H9 (cell line): ENCODE measurements around the gene ATG101. TPM values are rescaled to one million over a fixed set of nuclear protein-coding genes. Genes with fewer than 3 reads are reported as not detected.

Experiments used
- DNase-seq: peaks from one replicate; pipeline ENCODE4 v3.0.0-alpha.2; 2017
- H2AFZ ChIP-seq: one replicate; pipeline ENCODE4 v1.6.1; 2013; ENCODE audit warnings: mild to moderate bottlenecking, low read length, control low read depth, moderate library complexity
- H2AK5ac ChIP-seq: 2 replicates; pipeline ENCODE4 v1.6.1; 2013; ENCODE audit warnings: low read length, control low read depth, mixed read lengths; ENCODE audit not compliant: insufficient read length
- H2BK120ac ChIP-seq: one replicate; pipeline ENCODE4 v1.6.1; 2013; ENCODE audit warnings: low read depth, mild to moderate bottlenecking, low read length, control low read depth, inconsistent platforms; ENCODE audit not compliant: poor library complexity, severe bottlenecking
- H2BK12ac ChIP-seq: 2 replicates; pipeline ENCODE4 v1.6.1; 2013; ENCODE audit warnings: low read length, control low read depth, mixed read lengths, low read depth; ENCODE audit not compliant: insufficient read length
- H2BK15ac ChIP-seq: 2 replicates; pipeline ENCODE4 v1.6.1; 2013; ENCODE audit warnings: low read depth, low read length, control low read depth
- H2BK20ac ChIP-seq: one replicate; pipeline ENCODE4 v1.6.1; 2013; ENCODE audit warnings: low read depth, mild to moderate bottlenecking, low read length, control low read depth, inconsistent platforms; ENCODE audit not compliant: poor library complexity, severe bottlenecking
- H2BK5ac ChIP-seq: 2 replicates; pipeline ENCODE4 v1.6.1; 2013; ENCODE audit warnings: low read length, control low read depth, mixed read lengths; ENCODE audit not compliant: insufficient read length
- H3K14ac ChIP-seq: 2 replicates; pipeline ENCODE4 v1.6.1; 2013; ENCODE audit warnings: low read length, control low read depth; ENCODE audit not compliant: insufficient read depth
- H3K18ac ChIP-seq: 2 replicates; pipeline ENCODE4 v1.6.1; 2013; ENCODE audit warnings: low read depth, mild to moderate bottlenecking, mixed read lengths, low read length, control low read depth; ENCODE audit not compliant: insufficient read length
- H3K23ac ChIP-seq: 2 replicates; pipeline ENCODE4 v1.6.1; 2013; ENCODE audit warnings: low read length, control low read depth, mixed read lengths, low read depth; ENCODE audit not compliant: insufficient read length
- H3K23me2 ChIP-seq: 2 replicates; pipeline ENCODE4 v1.6.1; 2013; ENCODE audit warnings: low read depth, mild to moderate bottlenecking, mixed read lengths, low read length, control low read depth; ENCODE audit not compliant: insufficient read length, poor library complexity, severe bottlenecking
- H3K27ac ChIP-seq: 2 replicates; pipeline ENCODE4 v1.5.1; 2013; ENCODE audit warnings: low read length, control low read depth, mixed read lengths, low read depth; ENCODE audit not compliant: insufficient read length
- H3K27me3 ChIP-seq: 2 replicates; pipeline ENCODE4 v1.6.1; 2013; ENCODE audit warnings: low read length, control low read depth, inconsistent platforms; ENCODE audit not compliant: insufficient read depth
- H3K4ac ChIP-seq: 2 replicates; pipeline ENCODE4 v1.6.1; 2013; ENCODE audit warnings: low read depth, mild to moderate bottlenecking, control low read depth, inconsistent platforms, low read length, moderate library complexity
- H3K4me1 ChIP-seq: 2 replicates; pipeline ENCODE4 v1.6.1; 2013; ENCODE audit warnings: low read length, control low read depth, inconsistent platforms; ENCODE audit not compliant: insufficient read depth
- H3K4me2 ChIP-seq: 2 replicates; pipeline ENCODE4 v1.6.1; 2013; ENCODE audit warnings: low read length, control low read depth, mixed read lengths; ENCODE audit not compliant: insufficient read length, insufficient read depth
- H3K56ac ChIP-seq: 2 replicates; pipeline ENCODE4 v1.6.1; 2013; ENCODE audit warnings: low read depth, mild to moderate bottlenecking, mixed read lengths, low read length, control low read depth; ENCODE audit not compliant: insufficient read length
- H3K79me1 ChIP-seq: 2 replicates; pipeline ENCODE4 v1.6.1; 2013; ENCODE audit warnings: low read depth, mild to moderate bottlenecking, moderate library complexity, low read length, control low read depth, inconsistent platforms; ENCODE audit not compliant: insufficient read depth, poor library complexity, severe bottlenecking
- H3K79me2 ChIP-seq: 2 replicates; pipeline ENCODE4 v1.6.1; 2013; ENCODE audit warnings: low read length, control low read depth, inconsistent platforms; ENCODE audit not compliant: insufficient read depth
- H3K9ac ChIP-seq: 2 replicates; pipeline ENCODE4 v1.6.1; 2013; ENCODE audit warnings: low read length, control low read depth, mixed read lengths; ENCODE audit not compliant: insufficient read length; ENCODE audit errors: extremely low read depth
- H3K9me3 ChIP-seq: one replicate; pipeline ENCODE4 v1.6.1; 2013; ENCODE audit warnings: low read depth, low read length, inconsistent platforms; ENCODE audit not compliant: control insufficient read depth
- H3T11ph ChIP-seq: one replicate; pipeline ENCODE4 v1.6.1; 2013; ENCODE audit warnings: mild to moderate bottlenecking, low read length, control low read depth, inconsistent platforms
- H4K20me1 ChIP-seq: one replicate; pipeline ENCODE4 v1.6.1; 2013; ENCODE audit not compliant: control insufficient read depth, insufficient read length, insufficient read depth
- H4K5ac ChIP-seq: 2 replicates; pipeline ENCODE4 v1.6.1; 2013; ENCODE audit warnings: low read depth, mild to moderate bottlenecking, mixed read lengths, low read length, control low read depth; ENCODE audit not compliant: insufficient read length
- H4K8ac ChIP-seq: replicated peaks from 2 replicates; pipeline ENCODE4 v1.6.1; 2013; ENCODE audit warnings: low read length, control low read depth, mixed read lengths, low read depth; ENCODE audit not compliant: insufficient read length
- H4K91ac ChIP-seq: 2 replicates; pipeline ENCODE4 v1.6.1; 2013; ENCODE audit warnings: low read depth, mild to moderate bottlenecking, moderate library complexity, mixed read lengths, low read length, control low read depth; ENCODE audit not compliant: insufficient read length
- H3K27ac Mint-ChIP-seq, 3 experiments: 2 replicates in 2 of 3; 3 replicates in 1 of 3; pipeline ENCODE4 v1.8.0; 2020 to 2021; ENCODE audit warnings: mixed read lengths in 3 of 3, mild to moderate bottlenecking in 1 of 3, moderate library complexity in 1 of 3
- H3K27me3 Mint-ChIP-seq: 2 replicates; pipeline ENCODE4 v1.8.0; 2021; ENCODE audit warnings: low read depth, mild to moderate bottlenecking, moderate library complexity, mixed read lengths
- H3K36me3 Mint-ChIP-seq, 3 experiments: 2 replicates in 2 of 3; 3 replicates in 1 of 3; pipeline ENCODE4 v1.8.0; 2020 to 2021; ENCODE audit warnings: low read depth in 3 of 3, mixed read lengths in 3 of 3; ENCODE audit not compliant: insufficient read depth in 1 of 3
- H3K4me1 Mint-ChIP-seq, 2 experiments: 2 replicates each; pipeline ENCODE4 v1.8.0; 2020; ENCODE audit warnings: mixed read lengths in 2 of 2
- H3K4me3 Mint-ChIP-seq, 2 experiments: 2 replicates in 1 of 2; 3 replicates in 1 of 2; pipeline ENCODE4 v1.8.0; 2020 to 2021; ENCODE audit warnings: mild to moderate bottlenecking in 2 of 2, mixed read lengths in 2 of 2, moderate library complexity in 1 of 2
- H3K9me3 Mint-ChIP-seq, 2 experiments: 2 replicates in 1 of 2; 3 replicates in 1 of 2; pipeline ENCODE4 v1.8.0; 2020; ENCODE audit warnings: mild to moderate bottlenecking in 2 of 2, mixed read lengths in 2 of 2, moderate library complexity in 1 of 2
- CTCF ChIP-seq: fragments of 200-600 bp; sonication (generic); conservative IDR thresholded peaks from 3 replicates; pipeline ENCODE4 v1.8.0; 2021; ENCODE audit warnings: antibody characterized with exemption, mild to moderate bottlenecking
- WGBS: extraction: QIAGEN DNeasy Blood & Tissue Kit; methylation state at CpG from one replicate; pipeline ENCODE4 v1.1.7; 2013; ENCODE audit warnings: missing lambda C conversion rate, low lambda C conversion rate, mixed read lengths; ENCODE audit not compliant: insufficient read length; ENCODE audit errors: extremely low coverage; 5-methylcytosine and 5-hydroxymethylcytosine counted together
- total RNA-seq: library from RNA; stranded (reverse); gene quantifications from 2 replicates; pipeline ENCODE4 v1.2.1, GENCODE V29; 2021

Gene ATG101
- total RNA-seq, 1 experiment from 2014 or later, result 58.3 TPM

GRCh38 chr12:52076811-52077210 lies 7.0 kb downstream of the ATG101 start:
- H3K14ac ChIP-seq, result no peak overlapping the region
- peaks cover 4 to 7% of the 10 kb centered on the region in 2 experiments for H3K4me1 Mint-ChIP-seq
- H4K8ac ChIP-seq, result no peak overlapping the region
- H4K5ac ChIP-seq, result no peak overlapping the region
- H3K27me3 ChIP-seq, result no peaks in the 10 kb centered on the region
- no peak for TF ChIP-seq CTCF
- H3K9me3 Mint-ChIP-seq, result no peaks in the 10 kb centered on the region
- H3K27me3 Mint-ChIP-seq, result no peaks in the 10 kb centered on the region
- no peak overlapping the region for H4K91ac ChIP-seq
- H2AFZ ChIP-seq, result no peak overlapping the region
- H3K27ac Mint-ChIP-seq, result no peak overlapping the region
- H3K23me2 ChIP-seq, result no peaks in the 10 kb centered on the region
- WGBS, result no CpG with 5 or more reads among the region's 16 CpGs
- H3K4me2 ChIP-seq, result no peak overlapping the region
- no peaks in the 10 kb centered on the region for H4K20me1 ChIP-seq
- H3K4ac ChIP-seq, result no peak overlapping the region
- no peaks in the 10 kb centered on the region for H3K4me1 ChIP-seq
- H3K9ac ChIP-seq, result no peak overlapping the region
- no peak for DNase-seq
- H3K4me3 Mint-ChIP-seq, result no peak overlapping the region
- H2AK5ac ChIP-seq, result no peak overlapping the region
- no peak overlapping the region for H2BK120ac ChIP-seq
- no peak overlapping the region for H3K27ac ChIP-seq
- H2BK20ac ChIP-seq, result no peak overlapping the region
- H3T11ph ChIP-seq, result no peak overlapping the region
- H3K18ac ChIP-seq, result no peak overlapping the region
- H3K56ac ChIP-seq, result no peak overlapping the region
- H3K9me3 ChIP-seq, result no peaks in the 10 kb centered on the region
- no peak overlapping the region for H2BK5ac ChIP-seq
- H3K79me1 ChIP-seq, result no peaks in the 10 kb centered on the region
- no peak overlapping the region for H3K23ac ChIP-seq
- peaks cover 41 to 68% (median 57%) of the 10 kb centered on the region in 3 experiments; a peak in 6 of 7 replicates for H3K36me3 Mint-ChIP-seq
- H2BK12ac ChIP-seq, result no peak overlapping the region
- no peak overlapping the region for H2BK15ac ChIP-seq
- no peaks in the 10 kb centered on the region; the same call in 1 of the 2 replicates for H3K79me2 ChIP-seq
